Measurements from ENCODE around the gene TUBG2. TPM values are rescaled to one million over a fixed set of nuclear protein-coding genes. Genes with fewer than 3 reads are reported as not detected.

The TUBG2 gene
- total RNA-seq, 6 experiments from 2014 or later, result 15.2 to 17.3 (median 16.9) TPM

DNA sequence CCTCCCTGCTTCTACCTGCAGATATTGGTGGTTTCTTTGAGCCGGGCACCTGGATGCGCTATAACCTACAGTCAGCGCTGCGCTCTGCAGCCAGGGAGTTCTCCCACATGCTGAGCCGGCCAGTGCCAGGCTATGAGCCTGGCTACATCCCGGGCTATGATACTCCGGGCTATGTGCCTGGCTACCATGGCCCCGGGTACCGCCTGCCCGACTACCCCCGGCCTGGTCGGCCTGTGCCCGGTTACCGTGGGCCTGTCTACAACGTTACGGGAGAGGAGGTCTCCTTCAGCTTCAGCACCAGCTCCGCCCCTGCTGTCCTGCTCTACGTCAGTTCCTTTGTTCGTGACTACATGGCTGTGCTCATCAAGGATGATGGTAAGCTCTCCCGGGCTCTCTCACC is 36.4 kb downstream of the TUBG2 start:
- Mint-ChIP-seq H3K36me3 (ENCODE audit: low read depth) (peaks cover 17% of the 10 kb centered on the region), H3K4me1 (ENCODE audit: low read depth) (peaks cover 20% of the 10 kb centered on the region), H3K4me3 (no peak overlapping the region), H3K9me3 (no peaks in the 10 kb centered on the region), H3K27me3 (ENCODE audit: insufficient read depth) (peaks cover 2% of the 10 kb centered on the region), H3K27ac (no peak overlapping the region)
- TF ChIP-seq, protein P1, sequence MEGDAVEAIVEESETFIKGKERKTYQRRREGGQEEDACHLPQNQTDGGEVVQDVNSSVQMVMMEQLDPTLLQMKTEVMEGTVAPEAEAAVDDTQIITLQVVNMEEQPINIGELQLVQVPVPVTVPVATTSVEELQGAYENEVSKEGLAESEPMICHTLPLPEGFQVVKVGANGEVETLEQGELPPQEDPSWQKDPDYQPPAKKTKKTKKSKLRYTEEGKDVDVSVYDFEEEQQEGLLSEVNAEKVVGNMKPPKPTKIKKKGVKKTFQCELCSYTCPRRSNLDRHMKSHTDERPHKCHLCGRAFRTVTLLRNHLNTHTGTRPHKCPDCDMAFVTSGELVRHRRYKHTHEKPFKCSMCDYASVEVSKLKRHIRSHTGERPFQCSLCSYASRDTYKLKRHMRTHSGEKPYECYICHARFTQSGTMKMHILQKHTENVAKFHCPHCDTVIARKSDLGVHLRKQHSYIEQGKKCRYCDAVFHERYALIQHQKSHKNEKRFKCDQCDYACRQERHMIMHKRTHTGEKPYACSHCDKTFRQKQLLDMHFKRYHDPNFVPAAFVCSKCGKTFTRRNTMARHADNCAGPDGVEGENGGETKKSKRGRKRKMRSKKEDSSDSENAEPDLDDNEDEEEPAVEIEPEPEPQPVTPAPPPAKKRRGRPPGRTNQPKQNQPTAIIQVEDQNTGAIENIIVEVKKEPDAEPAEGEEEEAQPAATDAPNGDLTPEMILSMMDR (IDR thresholded peaks at IDR 0.05), result no peak
- no peak for DNase-seq

DNA sequence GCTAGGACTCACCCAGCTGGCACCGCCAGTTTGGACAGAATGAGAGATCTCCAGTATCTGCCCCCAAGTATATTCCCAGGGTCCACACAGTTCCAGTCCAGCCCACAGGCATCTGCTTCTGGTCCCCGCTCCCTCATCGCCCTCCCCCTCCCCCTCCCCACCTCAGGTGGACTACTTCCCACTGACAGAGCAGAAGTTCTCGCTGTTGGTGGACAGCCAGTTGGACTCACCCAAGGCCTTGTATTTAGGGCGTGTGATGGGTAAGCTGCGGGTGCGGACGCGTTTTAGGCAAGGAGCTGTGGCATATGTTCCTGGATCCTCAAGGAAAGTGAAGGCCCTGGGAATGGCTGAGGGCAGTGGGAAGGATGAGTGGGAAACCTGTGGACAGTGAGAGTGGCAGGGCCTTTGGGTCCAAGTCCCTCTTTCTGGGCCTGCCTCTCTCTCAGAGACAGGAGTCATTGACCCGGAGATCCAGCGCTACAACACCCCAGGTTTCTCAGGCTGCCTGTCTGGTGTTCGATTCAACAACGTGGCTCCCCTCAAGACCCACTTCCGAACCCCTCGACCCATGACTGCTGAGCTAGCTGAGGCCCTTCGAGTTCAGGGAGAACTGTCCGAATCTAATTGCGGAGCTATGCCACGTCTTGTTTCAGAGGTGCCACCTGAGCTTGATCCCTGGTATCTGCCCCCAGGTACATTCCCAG is 38.2 kb downstream of the TUBG2 start:
- H3K36me3 Mint-ChIP-seq (ENCODE audit: low read depth), result peaks cover 17% of the 10 kb centered on the region

DNA sequence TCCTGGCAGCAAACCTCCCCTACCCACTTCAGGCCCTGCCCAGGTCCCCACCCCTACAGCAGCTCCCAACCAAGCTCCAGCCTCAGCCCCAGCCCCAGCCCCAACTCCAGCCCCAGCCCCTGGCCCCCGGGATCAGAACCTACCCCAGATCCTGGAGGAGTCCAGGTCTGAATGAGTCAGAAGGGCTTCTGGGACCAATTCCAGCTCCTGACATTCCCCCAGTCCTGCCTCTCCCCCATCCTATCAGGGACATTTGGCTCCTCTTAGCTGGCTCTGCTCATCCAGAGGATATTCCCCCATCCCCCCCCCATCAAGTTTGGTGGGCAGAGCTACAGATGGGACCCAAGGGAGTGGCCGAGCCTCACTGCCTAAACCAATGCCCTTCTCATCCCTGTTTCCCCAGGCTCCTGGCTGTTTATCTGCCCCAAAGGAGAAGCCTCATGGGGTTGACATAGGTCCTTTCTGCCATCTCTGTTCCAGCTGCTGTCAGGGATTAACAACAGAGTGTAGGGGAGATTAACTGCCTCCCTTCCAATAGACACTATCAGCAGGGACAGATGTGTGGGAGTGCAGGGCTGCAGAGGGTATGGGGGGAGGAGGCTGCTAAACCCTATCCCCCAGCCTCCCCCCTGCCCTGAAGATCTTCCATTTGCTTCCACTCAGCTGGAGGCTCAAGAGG is 39.8 kb downstream of the TUBG2 start:
- H3K4me1 Mint-ChIP-seq (ENCODE audit: low read depth), result peaks cover 20% of the 10 kb centered on the region
- H3K4me3 Mint-ChIP-seq, result no peak overlapping the region
- H3K27me3 Mint-ChIP-seq (ENCODE audit: insufficient read depth), result peaks cover 4% of the 10 kb centered on the region; the same call in 1 of the 2 replicates
- H3K9me3 Mint-ChIP-seq, result no peaks in the 10 kb centered on the region
- TF ChIP-seq, protein P1 (IDR thresholded peaks at IDR 0.05), result no peak
- H3K36me3 Mint-ChIP-seq (ENCODE audit: low read depth), result peaks cover 12% of the 10 kb centered on the region; the same call in 1 of the 2 replicates
- peak; percentile 70 for DNase-seq
- H3K27ac Mint-ChIP-seq, result no peak overlapping the region

More for the DNA sequence above, 38.2 kb downstream of the TUBG2 start:
- Mint-ChIP-seq H3K27me3 (ENCODE audit: insufficient read depth) (peaks cover 2% of the 10 kb centered on the region; the same call in 1 of the 2 replicates), H3K4me3 (no peak overlapping the region), H3K27ac (no peak overlapping the region), H3K4me1 (ENCODE audit: low read depth) (peaks cover 20% of the 10 kb centered on the region), H3K9me3 (no peaks in the 10 kb centered on the region)
- TF ChIP-seq, protein P1 (IDR thresholded peaks at IDR 0.05), result no peak
- no peak for DNase-seq

DNA sequence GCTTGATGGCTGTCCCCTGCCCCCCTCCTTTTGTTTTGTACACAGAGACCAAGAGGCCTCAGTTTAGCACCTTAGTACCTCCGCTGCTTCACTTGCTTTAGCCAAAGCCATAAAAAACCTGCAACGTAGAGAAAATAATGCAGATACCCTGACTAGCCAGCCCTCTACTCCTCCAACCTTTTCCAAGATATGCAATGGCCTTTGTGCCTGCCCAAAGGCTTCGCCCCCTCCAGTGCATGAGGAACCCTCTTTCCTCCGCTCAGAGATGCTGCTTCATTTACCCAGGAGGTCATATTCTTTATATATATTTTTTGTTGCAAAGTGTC is 40.3 kb downstream of the TUBG2 start:
- TF ChIP-seq, protein P1 (IDR thresholded peaks at IDR 0.05), result no peak
- no peak for DNase-seq
- Mint-ChIP-seq H3K36me3 (ENCODE audit: low read depth) (peaks cover 13% of the 10 kb centered on the region), H3K27me3 (ENCODE audit: insufficient read depth) (peaks cover 4% of the 10 kb centered on the region; the same call in 1 of the 2 replicates), H3K9me3 (no peaks in the 10 kb centered on the region), H3K27ac (peak overlapping the region; percentile 28; the same call in 1 of the 2 replicates), H3K4me3 (no peak overlapping the region), H3K4me1 (ENCODE audit: low read depth) (peaks cover 20% of the 10 kb centered on the region)

DNA sequence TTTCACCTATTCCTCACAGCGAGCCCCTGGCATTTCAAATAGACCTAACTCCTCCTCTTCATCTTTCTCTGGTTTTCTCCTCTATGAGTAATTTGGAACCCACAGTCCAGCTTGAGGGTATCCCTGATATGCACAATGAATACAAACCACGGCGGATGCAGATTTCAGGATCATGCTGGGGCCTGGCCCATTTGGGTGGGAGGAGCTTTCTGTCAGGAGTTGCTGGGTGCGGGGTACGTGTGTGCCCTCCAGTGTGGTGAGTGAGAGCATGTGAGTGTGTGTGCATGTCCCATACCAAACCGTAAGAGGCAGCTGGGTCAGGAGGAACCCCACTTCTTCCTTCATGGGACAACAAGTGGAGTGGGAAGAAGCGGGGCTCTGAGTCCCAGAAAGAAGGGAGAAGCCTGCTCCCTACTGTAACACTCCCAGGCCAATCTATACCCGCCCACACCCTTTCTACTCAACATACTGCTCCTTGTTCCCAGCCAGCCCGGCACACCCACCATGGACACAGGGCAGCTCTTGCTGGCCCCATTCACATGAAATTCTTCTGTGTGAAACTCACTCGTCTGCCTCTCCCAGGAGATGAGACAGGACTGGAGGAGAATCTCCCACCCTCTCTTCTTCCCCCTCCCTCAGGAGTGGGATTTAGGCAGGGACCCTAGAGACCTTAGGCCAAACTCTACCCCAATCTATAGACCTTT is 41.7 kb downstream of the TUBG2 start:
- Mint-ChIP-seq H3K27ac (no peak overlapping the region; the same call in 1 of the 2 replicates), H3K36me3 (ENCODE audit: low read depth) (peaks cover 19% of the 10 kb centered on the region), H3K4me3 (no peak overlapping the region), H3K27me3 (ENCODE audit: insufficient read depth) (peaks cover 4% of the 10 kb centered on the region; the same call in 1 of the 2 replicates), H3K4me1 (ENCODE audit: low read depth) (peaks cover 20% of the 10 kb centered on the region), H3K9me3 (no peaks in the 10 kb centered on the region)
- DNase-seq, result no peak
- TF ChIP-seq, protein P1 (IDR thresholded peaks at IDR 0.05), result no peak
